NCI-H187 treated with DMSO at 0.1 percent for 48 hours (cell line): ENCODE measurements around the gene SHISA7.

Source experiments
- DNase-seq: peaks from one replicate; lab custom pipeline; 2025; lab: John Stamatoyannopoulos, UW

SHISA7 gene

DNA sequence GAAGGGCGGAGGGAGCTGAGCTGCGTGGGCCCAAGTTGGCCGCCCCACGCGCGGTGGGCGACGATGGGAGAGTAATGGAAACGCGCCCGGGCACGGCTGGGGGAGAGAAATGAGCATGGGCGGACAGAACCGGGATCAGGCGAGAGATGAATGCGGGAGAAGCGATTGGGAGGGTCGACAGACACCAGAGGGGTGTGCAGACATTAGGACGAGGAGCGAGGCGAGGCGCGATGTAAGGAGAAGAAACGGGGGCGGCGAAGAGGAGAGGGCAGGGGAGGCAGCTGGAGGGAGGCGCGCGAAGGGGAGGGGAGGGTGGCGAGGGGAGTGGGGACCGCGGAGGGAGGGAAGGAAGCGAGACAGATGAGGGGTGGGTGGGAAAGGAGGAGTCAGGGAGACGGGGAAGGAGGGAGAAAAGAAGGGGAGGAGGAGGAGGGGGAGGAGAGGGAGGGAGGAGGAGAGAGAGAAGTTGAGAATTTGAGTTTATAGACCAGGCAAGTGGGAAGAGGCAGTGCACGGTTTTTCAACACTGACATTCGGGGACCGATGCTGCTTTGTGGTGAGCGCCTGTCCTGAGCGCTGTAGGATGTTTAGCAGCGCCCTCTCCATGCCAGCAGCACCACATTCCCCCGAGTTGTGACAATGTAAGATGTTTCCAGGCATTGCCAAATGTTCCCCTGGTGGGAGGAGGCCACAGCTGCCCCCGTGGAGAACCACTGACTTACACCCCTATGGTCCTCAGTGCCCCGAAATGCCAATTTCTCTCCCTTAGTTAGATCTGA, at the start of gene SHISA7:
Gene SHISA7, minus strand, starts transcription at position 256 of the 779 bp plus-strand sequence. CDS start 437 bp downstream, outside the sequence.
- no peak for DNase-seq

DNA sequence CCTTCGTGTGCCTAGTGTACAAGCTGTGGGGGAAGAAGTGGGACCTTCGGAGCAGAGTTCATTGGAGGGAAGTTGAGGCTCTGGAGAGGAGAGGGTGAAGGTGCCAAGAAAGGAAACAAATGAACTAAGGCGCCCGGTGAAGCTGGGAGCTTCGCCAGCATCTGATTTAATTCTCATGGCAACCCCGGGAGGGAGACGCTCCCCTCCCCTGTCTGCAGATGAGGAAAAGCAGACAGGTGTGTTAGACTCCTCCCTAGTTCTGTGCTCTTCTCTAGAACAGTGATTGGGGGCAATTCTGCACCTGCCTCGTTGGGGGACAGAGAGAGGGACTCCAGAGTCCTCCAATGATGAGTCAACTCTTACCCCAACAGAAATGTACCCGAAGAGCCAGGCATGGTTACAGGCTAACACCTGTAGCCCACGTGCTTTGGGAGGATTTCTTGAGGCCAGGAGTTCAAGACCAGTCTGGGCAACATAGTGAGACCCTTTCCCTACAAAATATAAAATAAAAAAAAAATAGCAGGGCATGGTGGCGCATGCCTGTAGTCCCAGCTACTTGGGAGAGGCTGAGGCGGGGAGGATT, 49.4 kb upstream of the SHISA7 start:
- no peak for DNase-seq

DNA sequence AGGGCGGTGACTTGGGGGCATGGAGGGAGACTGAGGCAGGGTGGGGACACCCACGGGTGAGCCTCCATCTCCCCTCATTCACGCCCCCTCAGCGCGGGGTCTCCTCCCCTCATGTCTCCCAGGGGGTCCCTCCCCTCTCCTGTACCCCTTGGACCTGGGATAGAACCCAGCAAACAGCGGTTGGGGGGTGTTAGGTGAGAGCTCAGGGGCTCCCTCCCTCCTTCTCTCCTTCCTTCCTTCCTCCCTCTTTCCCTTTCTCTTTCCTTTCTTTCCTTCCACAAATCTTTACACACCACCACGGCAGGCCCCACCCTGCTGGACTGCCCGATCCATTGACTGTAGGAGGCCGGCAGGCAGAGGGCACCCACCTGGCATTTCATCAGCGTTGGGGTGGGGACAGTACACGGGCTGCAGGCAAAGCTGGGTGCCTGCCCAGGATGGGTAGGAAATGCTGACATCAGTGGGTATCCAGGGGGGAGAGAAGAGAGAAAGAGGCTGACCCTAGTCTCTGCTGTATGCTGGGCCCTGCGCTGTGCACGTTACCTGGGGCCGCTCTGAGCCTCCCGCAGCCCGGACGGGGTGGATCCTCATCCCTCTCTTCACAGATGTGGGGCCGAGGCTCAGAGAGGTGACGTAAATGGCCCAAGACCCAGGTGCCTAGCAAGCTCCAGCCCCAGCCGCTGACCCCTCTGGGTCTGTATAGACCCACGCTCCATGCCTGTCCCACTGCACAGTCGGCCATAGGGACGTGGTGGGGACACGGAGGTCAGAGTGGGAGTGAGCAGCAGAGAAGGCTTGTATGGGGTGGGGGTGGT, 48.7 kb upstream of the SHISA7 start:
- no peak for DNase-seq

DNA sequence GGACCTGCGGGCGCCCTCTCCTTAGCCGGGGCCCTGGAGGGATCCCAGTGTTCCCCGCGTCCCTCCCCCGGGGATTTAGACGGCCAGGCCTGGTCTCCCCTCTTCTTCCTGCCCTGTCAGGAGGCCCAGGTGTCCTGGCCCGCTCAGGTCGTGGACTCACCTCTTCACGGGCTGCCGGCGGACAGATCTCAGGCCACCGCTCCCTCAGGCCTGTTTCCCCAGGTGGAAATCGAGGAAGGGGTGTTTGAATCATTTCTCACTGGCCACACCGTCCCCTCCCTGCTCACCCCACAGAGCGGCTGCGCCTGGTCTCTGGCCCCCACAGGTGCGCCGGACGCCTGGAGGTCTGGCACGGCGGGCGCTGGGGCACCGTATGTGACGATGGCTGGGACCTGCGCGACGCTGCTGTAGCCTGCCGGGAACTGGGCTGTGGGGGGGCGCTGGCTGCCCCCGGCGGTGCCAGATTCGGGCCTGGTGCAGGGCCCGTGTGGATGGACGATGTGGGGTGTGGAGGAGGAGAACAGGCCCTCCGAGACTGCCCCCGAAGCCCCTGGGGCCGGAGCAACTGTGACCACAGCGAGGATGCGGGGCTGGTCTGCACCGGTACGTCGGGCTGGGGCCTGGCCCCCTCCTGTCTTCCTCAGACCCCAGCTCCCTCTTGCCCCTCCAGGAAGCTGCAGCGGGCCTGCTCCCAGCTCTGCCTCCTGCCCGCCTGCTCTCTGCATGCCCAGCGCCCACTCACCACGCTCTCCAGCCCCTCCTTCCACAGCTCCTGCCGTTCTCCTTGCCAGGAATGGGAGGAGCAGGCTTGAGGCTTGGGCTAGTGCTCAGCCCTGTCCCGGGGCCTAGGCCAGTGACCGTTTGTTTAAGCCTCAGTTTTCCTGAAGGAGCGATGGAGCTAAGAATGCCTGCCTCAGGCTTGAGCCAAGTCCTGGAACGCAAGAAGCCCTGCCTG, 47.7 kb upstream of the SHISA7 start:
- DNase-seq, result no peak

DNA sequence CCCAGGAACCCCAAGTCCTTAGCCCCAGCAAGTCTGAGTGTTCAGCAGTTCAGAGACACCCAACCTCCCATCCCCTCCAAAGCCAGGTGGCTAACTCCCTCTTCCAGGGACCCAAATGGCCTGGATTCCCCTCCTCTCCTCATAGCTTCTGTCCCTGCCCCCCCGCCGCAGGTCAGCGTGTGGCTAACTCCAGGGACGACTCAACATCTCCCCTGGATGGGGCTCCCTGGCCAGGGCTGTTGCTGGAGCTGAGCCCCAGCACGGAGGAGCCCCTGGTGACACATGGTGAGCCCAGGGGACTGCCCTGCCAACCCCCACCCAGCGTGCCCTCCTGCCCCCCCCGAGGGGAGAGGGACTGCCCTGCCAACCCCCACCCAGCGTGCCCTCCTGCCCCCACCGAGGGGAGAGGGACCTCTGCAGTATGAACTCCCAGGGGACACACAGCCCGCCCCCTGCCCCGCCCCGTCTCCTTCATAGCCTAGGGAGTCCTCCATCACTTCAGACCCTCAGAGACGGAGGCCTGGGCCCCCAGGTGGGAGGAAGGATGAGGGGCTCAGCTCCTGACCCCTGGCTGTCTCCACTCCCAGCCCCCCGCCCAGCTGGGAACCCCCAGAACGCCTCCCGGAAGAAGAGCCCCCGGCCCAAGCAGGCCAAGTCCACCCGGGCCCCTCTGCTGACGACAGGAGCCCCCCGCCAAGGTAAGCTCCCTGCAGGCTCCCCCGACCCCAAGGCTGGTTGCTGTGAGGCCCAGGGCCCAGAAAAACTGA, 46.8 kb upstream of the SHISA7 start:
- DNase-seq, result no peak

DNA sequence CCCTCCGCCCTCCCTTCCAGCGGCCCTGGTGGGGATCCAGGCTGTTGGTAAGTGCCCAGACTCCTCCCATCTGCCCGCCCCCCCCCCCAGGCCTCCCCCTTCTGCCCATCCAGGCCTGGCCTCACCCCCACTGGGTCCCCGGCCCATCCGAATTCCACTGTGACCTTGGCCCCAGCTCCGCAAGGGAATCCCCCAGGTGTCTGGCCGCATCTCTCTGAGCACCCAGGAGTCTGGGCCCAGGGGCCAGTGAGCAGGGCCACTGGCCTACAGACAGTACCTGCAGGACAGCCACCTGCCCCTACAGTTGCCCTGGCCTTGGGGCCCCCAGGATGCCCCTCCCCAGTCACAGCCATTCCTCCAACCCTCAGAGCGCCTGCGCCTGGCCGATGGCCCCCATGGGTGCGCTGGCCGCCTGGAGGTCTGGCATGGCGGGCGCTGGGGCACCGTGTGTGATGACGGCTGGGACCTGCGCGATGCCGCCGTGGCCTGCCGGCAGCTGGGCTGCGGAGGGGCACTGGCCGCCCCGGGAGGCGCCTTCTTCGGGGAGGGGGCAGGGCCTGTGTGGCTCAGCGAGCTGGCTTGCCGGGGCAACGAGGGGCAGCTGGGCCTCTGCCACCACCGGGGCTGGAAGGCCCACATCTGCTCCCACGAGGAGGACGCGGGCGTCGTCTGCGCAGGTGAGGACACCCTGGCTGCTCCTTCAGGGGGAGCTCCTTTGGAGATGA, 46.0 kb upstream of the SHISA7 start:
- no peak for DNase-seq

DNA sequence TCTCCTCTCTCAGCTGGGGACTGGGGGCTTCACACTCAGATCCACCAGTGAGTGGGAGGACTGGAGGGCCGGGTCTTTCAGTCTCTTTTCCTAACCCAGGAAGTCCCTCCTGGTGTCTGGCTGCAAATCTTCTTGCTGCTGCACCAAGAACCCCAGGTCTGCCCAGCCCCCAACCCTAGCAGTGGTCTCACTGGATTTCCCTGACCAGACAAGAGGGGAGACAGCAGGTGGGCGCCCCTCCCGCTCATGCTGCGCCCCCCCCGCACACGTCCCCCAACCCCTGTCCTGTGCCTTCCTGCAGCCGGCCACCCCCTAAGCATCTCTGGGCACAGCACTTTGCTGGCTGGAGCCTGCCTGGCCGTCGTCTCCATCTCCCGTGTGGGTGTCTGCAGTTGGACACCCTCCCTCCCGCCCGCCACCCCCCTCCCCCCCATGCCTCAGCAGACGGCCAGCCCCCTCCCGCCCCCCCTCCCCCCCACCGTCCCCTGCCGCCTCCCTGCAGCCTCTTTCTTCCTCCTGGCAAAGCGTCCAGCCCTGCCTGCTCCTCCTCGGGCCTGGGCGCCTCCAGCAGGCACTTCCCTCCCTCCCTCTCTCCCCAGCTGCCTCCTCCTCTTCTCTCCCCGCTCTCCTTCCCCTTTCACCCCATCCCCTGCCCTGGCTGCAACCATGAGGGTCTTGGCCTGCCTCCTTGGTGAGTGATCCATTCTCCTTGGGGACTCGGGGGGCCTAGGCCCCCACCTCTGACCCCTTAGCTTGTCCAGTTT, 45.0 kb upstream of the SHISA7 start, which contains the start of gene SSC5D:
Gene SSC5D, plus strand, starts transcription at position 513 of the 764 bp plus-strand sequence. Its CDS starts 154 bp downstream, at position 667.
- DNase-seq, result no peak

DNA sequence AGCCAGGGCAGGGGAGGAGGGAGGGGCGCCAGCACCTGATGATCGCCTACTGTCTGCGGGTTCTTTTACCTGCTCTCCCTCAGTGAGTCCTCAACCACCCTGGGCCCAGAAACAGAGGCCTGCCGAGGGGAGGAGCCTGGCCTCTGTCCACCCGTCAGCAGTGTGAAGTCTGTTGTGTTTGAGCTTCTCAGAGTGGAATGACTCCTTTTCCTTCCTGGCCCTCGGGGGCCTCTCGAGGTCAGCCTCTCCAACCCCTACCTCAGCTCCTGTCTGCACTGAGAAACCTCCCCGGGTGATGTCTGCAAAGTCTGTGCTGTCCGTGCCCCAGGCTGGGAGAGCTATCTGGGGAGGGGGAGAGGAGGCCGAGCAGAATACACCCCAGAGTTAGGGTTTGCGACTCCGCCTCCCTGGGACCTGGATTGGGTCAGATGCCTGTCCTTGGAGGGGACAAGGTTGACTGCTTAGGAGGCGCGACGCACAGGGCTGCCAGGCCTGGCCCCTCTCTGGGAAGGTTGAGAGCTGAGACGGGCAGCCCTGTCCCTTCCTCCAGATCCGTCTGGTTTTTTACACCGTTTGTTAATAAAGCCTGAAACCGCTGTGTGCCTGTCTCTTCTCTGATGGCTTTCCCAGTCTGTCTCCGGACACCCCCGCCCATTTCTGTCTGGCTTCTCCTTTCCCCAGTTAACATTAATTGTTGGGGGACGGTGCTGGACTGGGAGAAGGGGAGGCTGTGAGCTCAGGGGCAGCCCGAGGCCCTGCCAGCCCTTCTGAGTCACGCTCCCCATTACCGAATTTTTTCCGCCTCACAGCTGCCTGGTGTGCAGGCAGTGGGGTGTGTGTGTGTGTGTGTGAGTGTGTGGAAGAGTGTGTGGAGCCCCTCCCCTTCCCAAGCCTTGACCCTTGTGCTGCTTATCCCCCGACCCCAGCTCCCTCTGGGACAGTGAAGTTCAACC, 44.1 kb upstream of the SHISA7 start:
- no peak for DNase-seq

DNA sequence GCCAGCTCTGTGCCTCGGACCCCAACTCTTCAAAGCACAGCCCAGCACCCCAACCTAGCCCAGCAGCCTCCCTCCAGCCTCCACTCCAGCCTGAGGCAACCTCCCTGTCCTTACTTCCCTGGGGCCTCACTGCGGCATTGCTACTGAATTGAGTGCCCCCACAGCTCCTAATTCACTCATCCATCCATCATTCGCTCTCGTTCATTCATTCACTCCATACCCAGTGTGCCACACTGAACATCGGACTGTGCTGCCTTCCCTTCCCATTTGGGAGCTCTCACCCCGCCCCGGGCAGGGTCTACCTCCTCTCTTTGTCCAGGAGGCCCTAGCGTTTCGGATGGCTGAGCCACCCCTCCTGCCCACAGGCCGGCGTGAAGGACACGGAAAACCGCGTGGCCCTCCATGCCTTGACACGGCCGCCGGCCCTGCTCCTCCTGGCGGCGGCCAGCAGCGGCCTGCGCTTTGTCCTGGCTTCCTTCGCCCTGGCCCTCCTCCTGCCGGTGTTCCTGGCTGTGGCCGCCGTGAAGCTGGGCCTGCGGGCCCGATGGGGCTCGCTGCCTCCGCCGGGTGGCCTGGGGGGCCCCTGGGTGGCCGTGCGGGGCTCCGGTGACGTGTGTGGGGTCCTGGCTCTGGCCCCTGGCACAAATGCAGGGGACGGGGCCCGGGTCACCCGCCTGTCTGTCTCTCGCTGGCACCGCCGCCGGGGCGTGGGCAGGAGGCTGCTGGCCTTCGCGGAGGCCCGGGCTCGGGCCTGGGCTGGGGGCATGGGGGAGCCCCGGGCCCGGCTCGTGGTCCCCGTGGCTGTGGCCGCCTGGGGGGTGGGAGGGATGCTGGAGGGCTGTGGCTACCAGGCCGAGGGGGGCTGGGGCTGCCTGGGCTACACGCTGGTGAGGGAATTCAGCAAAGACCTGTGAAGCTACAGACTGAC, 43.2 kb upstream of the SHISA7 start:
- DNase-seq, result no peak

DNA sequence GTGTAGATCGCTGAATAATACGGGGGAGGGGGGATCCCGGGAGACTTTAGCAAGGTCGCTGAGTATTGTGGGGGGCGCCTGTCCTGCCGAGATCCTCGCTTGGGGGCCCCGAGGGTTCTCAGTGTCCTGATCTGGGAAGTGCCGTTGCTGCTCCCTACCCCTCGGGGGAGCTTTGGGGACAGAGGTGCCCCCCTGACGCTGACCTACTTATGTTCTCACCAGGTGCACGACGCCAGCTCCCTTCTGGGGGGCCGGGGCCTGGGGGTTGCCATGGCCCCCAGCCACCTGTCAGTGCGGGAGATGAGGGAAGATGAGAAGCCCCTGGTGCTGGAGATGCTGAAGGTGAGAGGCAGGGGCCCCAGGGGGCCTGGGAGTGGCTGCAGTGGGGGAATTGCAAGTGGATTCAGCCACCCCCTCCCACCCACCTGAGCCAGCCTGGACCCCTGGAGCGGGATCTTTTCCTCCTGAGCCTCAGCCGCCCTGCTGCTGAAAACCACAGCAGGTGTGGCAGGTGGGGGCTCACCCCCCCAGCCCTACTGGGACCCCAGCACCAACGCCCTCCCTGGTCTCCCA, 42.4 kb upstream of the SHISA7 start:
- DNase-seq, result no peak

DNA sequence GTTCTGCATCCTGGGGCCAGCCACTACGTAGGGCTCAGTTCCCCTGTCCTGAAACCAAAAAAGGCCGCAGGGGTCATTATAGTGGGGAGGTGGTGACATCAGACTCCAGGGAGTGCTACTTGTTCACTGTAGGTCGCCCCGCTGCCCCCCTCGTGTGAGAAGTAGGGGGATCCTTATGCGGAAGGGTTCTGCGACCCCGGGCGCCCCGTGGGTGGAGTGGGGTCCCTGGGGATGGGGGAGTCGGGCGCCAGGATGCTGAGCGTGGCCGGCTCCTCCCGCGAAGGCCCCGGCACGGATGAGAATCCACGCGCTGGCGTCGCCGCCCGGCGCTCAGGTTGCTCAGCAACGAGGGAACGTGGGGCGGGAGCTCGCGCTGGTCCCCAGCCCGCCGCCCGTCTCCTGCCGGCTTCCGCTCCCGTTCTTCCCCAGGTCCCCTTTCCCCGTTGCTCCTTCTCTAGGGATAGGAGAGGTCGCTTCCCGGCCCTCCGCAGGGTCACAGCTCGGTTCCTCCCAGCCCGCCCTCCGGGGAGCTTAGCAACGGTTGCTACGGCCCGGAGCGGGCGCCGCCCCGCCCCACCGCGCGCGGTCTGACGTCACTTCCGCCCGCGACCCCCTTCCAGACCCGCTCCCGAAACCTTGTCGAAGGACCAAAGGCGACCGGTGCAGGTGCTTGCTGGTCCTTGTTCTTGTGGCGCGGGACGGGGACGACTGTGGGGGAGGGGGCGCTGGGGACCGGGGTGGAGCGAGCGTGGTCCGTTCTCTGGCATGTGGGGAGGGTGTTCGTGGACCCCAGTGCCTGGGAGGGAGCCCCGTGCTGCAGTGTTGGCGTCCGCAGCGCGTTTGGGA, 41.7 kb upstream of the SHISA7 start, which contains the start of gene NAT14:
Gene NAT14, plus strand, starts transcription at position 596 of the 846 bp plus-strand sequence. CDS start 521 bp downstream, outside the sequence.
- DNase-seq, result no peak

DNA sequence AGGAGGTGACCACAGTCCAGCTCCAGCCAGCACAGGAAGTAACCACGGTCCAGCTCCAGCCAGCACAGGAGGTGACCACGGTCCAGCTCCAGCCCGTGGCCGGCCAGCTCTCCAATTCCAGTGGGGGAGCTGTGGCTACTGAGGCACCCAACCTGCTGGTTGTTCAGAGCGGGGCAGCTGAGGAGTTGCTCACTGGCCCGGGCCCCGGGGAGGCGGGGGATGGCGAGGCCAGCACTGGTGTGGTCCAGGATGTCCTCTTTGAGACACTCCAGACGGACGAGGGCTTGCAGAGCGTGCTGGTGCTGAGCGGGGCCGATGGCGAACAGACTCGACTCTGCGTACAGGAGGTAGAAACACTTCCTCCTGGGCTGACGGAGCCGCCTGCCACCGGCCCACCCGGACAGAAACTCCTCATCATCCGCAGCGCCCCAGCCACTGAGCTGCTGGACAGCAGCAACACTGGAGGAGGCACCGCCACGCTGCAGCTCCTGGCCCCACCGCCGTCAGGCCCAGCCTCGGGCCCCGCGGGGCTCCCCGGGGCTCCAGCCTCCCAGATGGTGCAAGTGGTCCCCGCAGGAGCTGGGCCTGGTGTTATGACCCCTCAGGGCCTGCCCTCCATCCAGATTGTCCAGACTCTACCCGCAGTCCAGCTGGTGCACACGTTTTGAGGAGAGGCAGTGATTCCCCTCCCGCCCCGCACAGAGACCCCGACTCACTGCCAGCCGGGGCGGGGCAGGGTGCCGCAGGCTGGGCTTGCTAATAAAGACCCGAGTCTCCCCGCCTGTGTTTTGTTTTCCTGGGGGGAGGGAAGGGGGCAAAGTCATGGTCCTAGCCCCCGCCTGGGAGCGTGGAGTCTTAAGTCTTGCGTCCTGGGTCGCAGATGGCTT, 40.8 kb upstream of the SHISA7 start:
- DNase-seq, result no peak

DNA sequence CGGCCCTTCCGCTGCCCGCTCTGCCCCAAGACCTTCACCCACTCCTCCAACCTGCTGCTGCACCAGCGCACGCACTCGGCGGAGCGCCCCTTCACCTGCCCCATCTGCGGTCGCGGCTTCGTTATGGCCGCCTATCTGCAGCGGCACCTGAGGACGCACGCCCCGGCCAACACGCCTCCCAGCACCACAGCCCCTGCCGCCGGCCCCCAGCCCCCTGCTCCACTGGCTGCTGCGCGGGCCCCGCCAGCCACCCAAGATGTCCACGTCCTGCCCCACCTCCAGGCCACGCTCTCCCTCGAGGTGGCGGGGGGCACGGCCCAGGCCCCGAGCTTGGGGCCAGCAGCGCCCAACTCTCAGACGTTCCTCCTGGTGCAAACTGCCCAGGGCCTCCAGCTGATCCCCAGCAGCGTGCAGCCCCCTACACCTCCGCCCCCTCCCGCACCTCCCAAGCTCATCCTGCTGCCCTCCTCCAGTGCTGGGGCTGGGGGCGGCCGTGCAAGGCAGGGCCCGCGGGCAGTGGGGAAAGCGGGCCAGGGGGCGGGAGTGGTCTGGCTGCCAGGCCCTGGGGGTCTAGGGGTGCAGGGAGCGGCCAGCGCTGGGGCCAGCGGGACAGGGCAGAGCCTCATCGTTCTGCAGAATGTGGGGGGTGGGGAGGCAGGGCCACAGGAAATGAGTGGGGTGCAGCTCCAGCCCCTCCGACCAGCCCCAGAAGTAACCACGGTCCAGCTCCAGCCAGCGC, 40.0 kb upstream of the SHISA7 start:
- DNase-seq, result no peak
